Measurements from ENCODE around the gene SETDB2.

DNA sequence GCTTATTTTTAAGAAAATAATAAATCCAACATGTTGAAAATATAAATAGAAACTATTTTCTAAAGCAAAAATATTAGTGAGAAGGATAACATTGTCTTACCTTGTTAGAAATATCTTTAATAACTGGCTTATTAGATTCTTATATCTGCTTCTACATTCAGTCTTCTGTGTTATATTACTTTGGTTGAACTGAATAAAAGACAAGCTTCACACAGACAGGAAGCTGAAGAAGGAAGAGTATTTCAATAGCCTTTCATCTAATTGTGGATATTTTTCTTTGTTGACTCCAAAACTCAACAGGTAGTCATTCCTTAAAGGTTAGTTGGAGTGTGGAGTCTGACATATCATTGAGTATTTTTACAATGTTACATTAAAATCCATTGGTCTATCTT is 10.9 kb downstream of the SETDB2 start:
- TF ChIP-seq CTCF (conservative IDR thresholded peaks at IDR 0.05; ENCODE audit: low read length) (no peak), EZH2phosphoT487 (IDR thresholded peaks at IDR 0.05; ENCODE audit: borderline replicate concordance) (no peak)
